ENCODE measurements around the gene ACTRT2.

DNA sequence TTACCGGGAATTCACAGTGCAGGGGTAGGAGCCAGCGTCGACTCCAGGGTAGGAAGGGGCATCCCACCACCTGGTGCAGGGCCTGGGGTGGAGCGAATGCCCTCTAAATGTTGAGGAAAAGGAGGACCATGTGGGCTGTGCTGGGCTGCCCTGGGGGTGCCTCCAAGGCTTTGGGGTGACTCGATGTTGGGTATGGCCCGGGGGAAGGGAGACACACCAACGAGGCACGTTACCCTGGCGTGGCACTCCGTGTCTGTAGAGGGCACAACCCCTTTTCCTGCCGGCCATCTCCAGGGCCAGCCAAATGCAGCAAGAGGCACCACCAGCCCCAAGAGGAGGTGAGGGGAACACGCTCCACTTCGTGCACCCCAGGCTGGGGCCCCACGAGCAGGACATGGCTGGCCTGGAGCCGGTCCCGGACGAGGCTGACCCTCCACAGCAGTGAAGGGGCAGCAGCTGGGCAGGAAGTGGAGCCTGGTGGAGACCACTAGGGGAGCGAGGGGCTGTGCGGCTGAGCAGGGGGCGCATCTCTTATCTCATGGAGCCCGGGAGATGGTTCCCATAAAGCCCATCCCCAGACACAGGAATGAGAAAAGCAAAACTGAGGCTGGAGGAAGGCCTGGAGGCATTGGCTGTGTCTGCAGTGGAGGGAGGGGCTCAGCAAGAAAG, 11.2 kb downstream of the ACTRT2 start:
- TF ChIP-seq, protein P1, sequence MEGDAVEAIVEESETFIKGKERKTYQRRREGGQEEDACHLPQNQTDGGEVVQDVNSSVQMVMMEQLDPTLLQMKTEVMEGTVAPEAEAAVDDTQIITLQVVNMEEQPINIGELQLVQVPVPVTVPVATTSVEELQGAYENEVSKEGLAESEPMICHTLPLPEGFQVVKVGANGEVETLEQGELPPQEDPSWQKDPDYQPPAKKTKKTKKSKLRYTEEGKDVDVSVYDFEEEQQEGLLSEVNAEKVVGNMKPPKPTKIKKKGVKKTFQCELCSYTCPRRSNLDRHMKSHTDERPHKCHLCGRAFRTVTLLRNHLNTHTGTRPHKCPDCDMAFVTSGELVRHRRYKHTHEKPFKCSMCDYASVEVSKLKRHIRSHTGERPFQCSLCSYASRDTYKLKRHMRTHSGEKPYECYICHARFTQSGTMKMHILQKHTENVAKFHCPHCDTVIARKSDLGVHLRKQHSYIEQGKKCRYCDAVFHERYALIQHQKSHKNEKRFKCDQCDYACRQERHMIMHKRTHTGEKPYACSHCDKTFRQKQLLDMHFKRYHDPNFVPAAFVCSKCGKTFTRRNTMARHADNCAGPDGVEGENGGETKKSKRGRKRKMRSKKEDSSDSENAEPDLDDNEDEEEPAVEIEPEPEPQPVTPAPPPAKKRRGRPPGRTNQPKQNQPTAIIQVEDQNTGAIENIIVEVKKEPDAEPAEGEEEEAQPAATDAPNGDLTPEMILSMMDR (IDR thresholded peaks at IDR 0.05): no peak
- TF ChIP-seq POLR2AphosphoS5 (IDR thresholded peaks at IDR 0.05) (no peak), POLR2A (IDR thresholded peaks at IDR 0.05) (no peak)
